SK-N-SH treated with all-trans-retinoic acid at 6 μM for 48 hours (cell line): Measurements from ENCODE around the gene TUBGCP4.

Experiments
- ATAC-seq: fragments of 200-7000 bp; cut with Tn5 transposase; 3 replicates; pipeline ENCODE4 v1.9.1; 2020; ENCODE audit warnings: mild to moderate bottlenecking, moderate library complexity
- ARNTL ChIP-seq: fragments of 450-650 bp; formaldehyde crosslinking; IDR thresholded peaks from 2 replicates; pipeline ENCODE4 v1.5.0; 2020; ENCODE audit warnings: low read depth, mild to moderate bottlenecking, moderate library complexity, borderline replicate concordance
- BACH2 ChIP-seq: fragments of 250-450 bp; sonication (Bioruptor Pico); IDR thresholded peaks from 2 replicates; pipeline ENCODE4 v1.9.0; 2021; ENCODE audit warnings: mild to moderate bottlenecking, borderline replicate concordance
- CSDC2 ChIP-seq: fragments of 250-450 bp; sonication (Bioruptor Pico); IDR thresholded peaks from 2 replicates; pipeline ENCODE4 v1.5.0; 2020; ENCODE audit warnings: mild to moderate bottlenecking, moderate library complexity
- ESRRG ChIP-seq: fragments of 250-450 bp; sonication (Bioruptor Pico); IDR thresholded peaks from 2 replicates; pipeline ENCODE4 v1.6.1; 2021; ENCODE audit warnings: mild to moderate bottlenecking
- GLIS3 ChIP-seq: fragments of 250-450 bp; sonication (Bioruptor Pico); IDR thresholded peaks from 2 replicates; pipeline ENCODE4 v1.5.0; 2020; ENCODE audit warnings: mild to moderate bottlenecking, moderate library complexity
- ISL1 ChIP-seq: fragments of 250-450 bp; sonication (Bioruptor Pico); IDR thresholded peaks from 2 replicates; pipeline ENCODE4 v2.1.2; 2022; ENCODE audit warnings: mild to moderate bottlenecking, moderate library complexity
- OSR1 ChIP-seq: fragments of 250-450 bp; sonication (Bioruptor Pico); IDR thresholded peaks from 2 replicates; pipeline ENCODE4 v1.8.0; 2022; ENCODE audit warnings: moderate library complexity, mild to moderate bottlenecking, inconsistent platforms
- POU6F1 ChIP-seq: fragments of 250-450 bp; sonication (Bioruptor Pico); IDR thresholded peaks from 2 replicates; pipeline ENCODE4 v1.8.0; 2021; ENCODE audit warnings: low read depth, mild to moderate bottlenecking, moderate library complexity, borderline replicate concordance
- PPARA ChIP-seq: fragments of 250-450 bp; sonication (Bioruptor Pico); IDR thresholded peaks from 2 replicates; pipeline ENCODE4 v1.5.0; 2020; ENCODE audit warnings: mild to moderate bottlenecking, borderline replicate concordance
- RARB ChIP-seq: fragments of 250-450 bp; sonication (Bioruptor Pico); IDR thresholded peaks from 2 replicates; pipeline ENCODE4 v1.8.0; 2021; ENCODE audit warnings: mild to moderate bottlenecking, moderate library complexity
- SNAI2 ChIP-seq: fragments of 250-450 bp; sonication (Bioruptor Pico); IDR thresholded peaks from 2 replicates; pipeline ENCODE4 v1.5.0; 2020; ENCODE audit warnings: mild to moderate bottlenecking, moderate library complexity
- TOX ChIP-seq: fragments of 250-450 bp; sonication (Bioruptor Pico); IDR thresholded peaks from 2 replicates; pipeline ENCODE4 v1.8.0; 2021; ENCODE audit warnings: mild to moderate bottlenecking, moderate library complexity, borderline replicate concordance
- ZC3H10 ChIP-seq: fragments of 250-450 bp; sonication (Bioruptor Pico); IDR thresholded peaks from 2 replicates; pipeline ENCODE4 v1.5.1; 2021; ENCODE audit warnings: mild to moderate bottlenecking, moderate library complexity
- ZFP30 ChIP-seq: fragments of 450-650 bp; formaldehyde crosslinking; IDR thresholded peaks from 2 replicates; pipeline ENCODE4 v1.5.0; 2022; ENCODE audit warnings: mild to moderate bottlenecking, moderate library complexity
- ZNF565 ChIP-seq: fragments of 450-650 bp; formaldehyde crosslinking; conservative IDR thresholded peaks from 2 replicates; pipeline ENCODE4 v1.5.0; 2020; ENCODE audit warnings: low read depth, mild to moderate bottlenecking, moderate library complexity
- ZNF8 ChIP-seq: fragments of 450-650 bp; formaldehyde crosslinking; IDR thresholded peaks from 2 replicates; pipeline ENCODE4 v1.5.0; 2020; ENCODE audit warnings: mild to moderate bottlenecking, moderate library complexity
- TF ChIP-seq, protein P1 (sequence below): fragments of 250-450 bp; sonication (Bioruptor Pico); IDR thresholded peaks from 2 replicates; pipeline ENCODE4 v1.5.0; 2020; ENCODE audit warnings: mild to moderate bottlenecking, moderate library complexity
- TF ChIP-seq, protein P2 (sequence below): fragments of 250-450 bp; sonication (Bioruptor Pico); IDR thresholded peaks from 2 replicates; pipeline ENCODE4 v1.5.1; 2021; ENCODE audit warnings: mild to moderate bottlenecking, moderate library complexity
- TF ChIP-seq, protein P3 (sequence below): fragments of 250-450 bp; sonication (Bioruptor Pico); IDR thresholded peaks from 2 replicates; pipeline ENCODE4 v1.8.0; 2020; ENCODE audit warnings: mild to moderate bottlenecking, moderate library complexity, borderline replicate concordance
- TF ChIP-seq, protein P4 (sequence below): fragments of 250-450 bp; sonication (Bioruptor Pico); IDR thresholded peaks from 2 replicates; pipeline ENCODE4 v1.5.1; 2020; ENCODE audit warnings: low read depth, mild to moderate bottlenecking, moderate library complexity

The TUBGCP4 gene

GRCh38 chr15:43329960-43330779 is 40.7 kb upstream of the TUBGCP4 start, which contains the start of gene LCMT2:
LCMT2 (minus strand) TSS chr15:43330573; CDS start chr15:43330489, 84 bp downstream.
- no peak for TF ChIP-seq ISL1
- TF ChIP-seq RARB, result no peak
- no peak for TF ChIP-seq CSDC2 (CRISPR knock-in tag)
- no peak for TF ChIP-seq ZNF565 (CRISPR knock-in tag)
- TF ChIP-seq POU6F1, result no peak
- no peak for TF ChIP-seq BACH2 (CRISPR knock-in tag)
- TF ChIP-seq ZC3H10 (CRISPR knock-in tag), result no peak
- TF ChIP-seq, protein P1, sequence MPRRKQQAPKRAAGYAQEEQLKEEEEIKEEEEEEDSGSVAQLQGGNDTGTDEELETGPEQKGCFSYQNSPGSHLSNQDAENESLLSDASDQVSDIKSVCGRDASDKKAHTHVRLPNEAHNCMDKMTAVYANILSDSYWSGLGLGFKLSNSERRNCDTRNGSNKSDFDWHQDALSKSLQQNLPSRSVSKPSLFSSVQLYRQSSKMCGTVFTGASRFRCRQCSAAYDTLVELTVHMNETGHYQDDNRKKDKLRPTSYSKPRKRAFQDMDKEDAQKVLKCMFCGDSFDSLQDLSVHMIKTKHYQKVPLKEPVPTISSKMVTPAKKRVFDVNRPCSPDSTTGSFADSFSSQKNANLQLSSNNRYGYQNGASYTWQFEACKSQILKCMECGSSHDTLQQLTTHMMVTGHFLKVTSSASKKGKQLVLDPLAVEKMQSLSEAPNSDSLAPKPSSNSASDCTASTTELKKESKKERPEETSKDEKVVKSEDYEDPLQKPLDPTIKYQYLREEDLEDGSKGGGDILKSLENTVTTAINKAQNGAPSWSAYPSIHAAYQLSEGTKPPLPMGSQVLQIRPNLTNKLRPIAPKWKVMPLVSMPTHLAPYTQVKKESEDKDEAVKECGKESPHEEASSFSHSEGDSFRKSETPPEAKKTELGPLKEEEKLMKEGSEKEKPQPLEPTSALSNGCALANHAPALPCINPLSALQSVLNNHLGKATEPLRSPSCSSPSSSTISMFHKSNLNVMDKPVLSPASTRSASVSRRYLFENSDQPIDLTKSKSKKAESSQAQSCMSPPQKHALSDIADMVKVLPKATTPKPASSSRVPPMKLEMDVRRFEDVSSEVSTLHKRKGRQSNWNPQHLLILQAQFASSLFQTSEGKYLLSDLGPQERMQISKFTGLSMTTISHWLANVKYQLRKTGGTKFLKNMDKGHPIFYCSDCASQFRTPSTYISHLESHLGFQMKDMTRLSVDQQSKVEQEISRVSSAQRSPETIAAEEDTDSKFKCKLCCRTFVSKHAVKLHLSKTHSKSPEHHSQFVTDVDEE (CRISPR knock-in tag), result no peak
- TF ChIP-seq, protein P2, sequence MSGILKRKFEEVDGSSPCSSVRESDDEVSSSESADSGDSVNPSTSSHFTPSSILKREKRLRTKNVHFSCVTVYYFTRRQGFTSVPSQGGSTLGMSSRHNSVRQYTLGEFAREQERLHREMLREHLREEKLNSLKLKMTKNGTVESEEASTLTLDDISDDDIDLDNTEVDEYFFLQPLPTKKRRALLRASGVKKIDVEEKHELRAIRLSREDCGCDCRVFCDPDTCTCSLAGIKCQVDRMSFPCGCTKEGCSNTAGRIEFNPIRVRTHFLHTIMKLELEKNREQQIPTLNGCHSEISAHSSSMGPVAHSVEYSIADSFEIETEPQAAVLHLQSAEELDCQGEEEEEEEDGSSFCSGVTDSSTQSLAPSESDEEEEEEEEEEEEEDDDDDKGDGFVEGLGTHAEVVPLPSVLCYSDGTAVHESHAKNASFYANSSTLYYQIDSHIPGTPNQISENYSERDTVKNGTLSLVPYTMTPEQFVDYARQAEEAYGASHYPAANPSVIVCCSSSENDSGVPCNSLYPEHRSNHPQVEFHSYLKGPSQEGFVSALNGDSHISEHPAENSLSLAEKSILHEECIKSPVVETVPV (CRISPR knock-in tag), result no peak
- no peak for TF ChIP-seq OSR1 (CRISPR knock-in tag)
- TF ChIP-seq PPARA (CRISPR knock-in tag), result no peak
- TF ChIP-seq, protein P3, sequence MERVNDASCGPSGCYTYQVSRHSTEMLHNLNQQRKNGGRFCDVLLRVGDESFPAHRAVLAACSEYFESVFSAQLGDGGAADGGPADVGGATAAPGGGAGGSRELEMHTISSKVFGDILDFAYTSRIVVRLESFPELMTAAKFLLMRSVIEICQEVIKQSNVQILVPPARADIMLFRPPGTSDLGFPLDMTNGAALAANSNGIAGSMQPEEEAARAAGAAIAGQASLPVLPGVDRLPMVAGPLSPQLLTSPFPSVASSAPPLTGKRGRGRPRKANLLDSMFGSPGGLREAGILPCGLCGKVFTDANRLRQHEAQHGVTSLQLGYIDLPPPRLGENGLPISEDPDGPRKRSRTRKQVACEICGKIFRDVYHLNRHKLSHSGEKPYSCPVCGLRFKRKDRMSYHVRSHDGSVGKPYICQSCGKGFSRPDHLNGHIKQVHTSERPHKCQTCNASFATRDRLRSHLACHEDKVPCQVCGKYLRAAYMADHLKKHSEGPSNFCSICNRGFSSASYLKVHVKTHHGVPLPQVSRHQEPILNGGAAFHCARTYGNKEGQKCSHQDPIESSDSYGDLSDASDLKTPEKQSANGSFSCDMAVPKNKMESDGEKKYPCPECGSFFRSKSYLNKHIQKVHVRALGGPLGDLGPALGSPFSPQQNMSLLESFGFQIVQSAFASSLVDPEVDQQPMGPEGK (CRISPR knock-in tag), result no peak
- TF ChIP-seq GLIS3, result no peak
- no peak for TF ChIP-seq TOX (CRISPR knock-in tag)
- no peak for TF ChIP-seq SNAI2
- ATAC-seq, result peak; percentile 96

DNA sequence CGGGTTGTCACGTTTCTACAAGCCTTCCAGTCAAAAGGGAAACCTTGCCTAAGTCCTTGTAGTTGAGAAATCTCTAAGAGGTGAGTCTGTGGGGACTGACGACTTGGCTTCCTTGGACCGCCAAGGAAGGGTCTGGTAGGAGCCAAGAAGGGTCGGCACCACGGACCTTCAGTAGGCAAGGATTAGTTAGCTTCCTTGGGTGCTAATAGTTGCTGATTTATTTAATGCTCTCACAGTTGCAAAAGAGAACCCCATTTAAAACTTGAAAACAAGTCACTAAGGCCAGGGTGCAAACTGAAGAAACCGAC is 40.2 kb upstream of the TUBGCP4 start:
- no peak for TF ChIP-seq ESRRG (CRISPR knock-in tag)
- 0 out of 2 replicates have a peak, but pooled peaks have one; percentile 11 for TF ChIP-seq ZFP30 (CRISPR knock-in tag)
- ATAC-seq, result peak; percentile 34; the same call in 2 of the 3 replicates

GRCh38 chr15:43346305-43346704 is 24.6 kb upstream of the TUBGCP4 start:
- no peak for ATAC-seq
- no peak for TF ChIP-seq ARNTL (CRISPR knock-in tag)
- TF ChIP-seq, all 23 proteins: peak for 0

- ATAC-seq, result no peak
- TF ChIP-seq ESRRG (CRISPR knock-in tag) (no peak), GLIS3 (no peak), ARNTL (CRISPR knock-in tag) (no peak), POU6F1 (no peak), ZNF565 (CRISPR knock-in tag) (no peak), TOX (CRISPR knock-in tag) (no peak), CSDC2 (CRISPR knock-in tag) (no peak), ISL1 (no peak), ZNF8 (CRISPR knock-in tag) (no peak), PPARA (CRISPR knock-in tag) (no peak), RARB (no peak)
- TF ChIP-seq, protein P4, sequence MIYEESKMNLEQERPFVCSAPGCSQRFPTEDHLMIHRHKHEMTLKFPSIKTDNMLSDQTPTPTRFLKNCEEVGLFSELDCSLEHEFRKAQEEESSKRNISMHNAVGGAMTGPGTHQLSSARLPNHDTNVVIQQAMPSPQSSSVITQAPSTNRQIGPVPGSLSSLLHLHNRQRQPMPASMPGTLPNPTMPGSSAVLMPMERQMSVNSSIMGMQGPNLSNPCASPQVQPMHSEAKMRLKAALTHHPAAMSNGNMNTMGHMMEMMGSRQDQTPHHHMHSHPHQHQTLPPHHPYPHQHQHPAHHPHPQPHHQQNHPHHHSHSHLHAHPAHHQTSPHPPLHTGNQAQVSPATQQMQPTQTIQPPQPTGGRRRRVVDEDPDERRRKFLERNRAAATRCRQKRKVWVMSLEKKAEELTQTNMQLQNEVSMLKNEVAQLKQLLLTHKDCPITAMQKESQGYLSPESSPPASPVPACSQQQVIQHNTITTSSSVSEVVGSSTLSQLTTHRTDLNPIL (CRISPR knock-in tag), result no peak
- TF ChIP-seq, protein P1 (CRISPR knock-in tag), result no peak
These were observed 23.8 kb upstream of the TUBGCP4 start for GRCh38 chr15:43347114-43347513.
